Measurements from ENCODE around the gene SUN1.
"Not testable (repeated sequence)": the region's sequence is repeated elsewhere in the genome, so short reads cannot be mapped to it uniquely, and the experiment has no call there.

The SUN1 gene

GRCh38 chr7:798921-799470 is 33.3 kb upstream of the SUN1 start:
- Mint-ChIP-seq H3K4me3 (no peak overlapping the region), H3K4me1 (ENCODE audit: low read depth) (no peaks in the 10 kb centered on the region), H3K36me3 (peaks cover 4% of the 10 kb centered on the region)

DNA sequence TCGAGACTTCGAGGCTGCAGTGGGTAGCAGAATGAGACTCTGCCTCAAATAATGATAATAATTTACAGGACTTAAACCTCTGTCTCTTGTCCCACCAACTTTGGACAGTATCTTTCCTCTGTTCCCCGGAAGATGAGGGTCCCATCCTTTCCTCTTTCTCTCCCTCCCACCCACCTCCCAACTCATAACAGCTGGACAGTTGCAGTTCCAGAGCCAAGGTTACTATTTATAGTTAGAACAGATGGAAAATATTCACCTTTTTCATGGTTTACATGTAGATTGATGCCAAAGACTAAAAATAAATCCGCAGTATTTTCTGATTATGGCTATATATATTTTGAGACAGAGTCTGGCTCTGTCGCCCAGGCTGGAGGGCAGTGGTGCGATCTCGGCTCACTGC is 31.6 kb upstream of the SUN1 start:
- H3K27ac Mint-ChIP-seq: no peak overlapping the region
- no peak overlapping the region for H3K4me3 Mint-ChIP-seq
- no peaks in the 10 kb centered on the region for H3K27me3 Mint-ChIP-seq
- peaks cover 4% of the 10 kb centered on the region for H3K36me3 Mint-ChIP-seq
- H3K4me1 Mint-ChIP-seq (ENCODE audit: low read depth): no peaks in the 10 kb centered on the region
- H3K9me3 Mint-ChIP-seq (ENCODE audit: low read depth): no peaks in the 10 kb centered on the region

More at GRCh38 chr7:798921-799470, 33.3 kb upstream of the SUN1 start:
- H3K9me3 Mint-ChIP-seq (ENCODE audit: low read depth): no peaks in the 10 kb centered on the region
- no peaks in the 10 kb centered on the region for H3K27me3 Mint-ChIP-seq
- no peak overlapping the region for H3K27ac Mint-ChIP-seq

- H3K9me3 Mint-ChIP-seq (ENCODE audit: low read depth); H3K36me3 Mint-ChIP-seq; H3K27ac Mint-ChIP-seq; H3K4me1 Mint-ChIP-seq (ENCODE audit: low read depth); H3K27me3 Mint-ChIP-seq; H3K4me3 Mint-ChIP-seq: not testable (repeated sequence)
Measured at GRCh38 chr7:801351-801750, 30.9 kb upstream of the SUN1 start.

- H3K9me3 Mint-ChIP-seq (ENCODE audit: low read depth): no peaks in the 10 kb centered on the region
- H3K4me1 Mint-ChIP-seq (ENCODE audit: low read depth): no peaks in the 10 kb centered on the region
- H3K27me3 Mint-ChIP-seq: no peaks in the 10 kb centered on the region
- H3K36me3 Mint-ChIP-seq: peaks cover 4% of the 10 kb centered on the region
- no peak overlapping the region for H3K27ac Mint-ChIP-seq
- no peak overlapping the region for H3K4me3 Mint-ChIP-seq
Measured at GRCh38 chr7:801940-802381, 30.3 kb upstream of the SUN1 start.

- Mint-ChIP-seq H3K4me1 (ENCODE audit: low read depth) (no peaks in the 10 kb centered on the region), H3K27ac (no peak overlapping the region), H3K9me3 (ENCODE audit: low read depth) (no peaks in the 10 kb centered on the region), H3K4me3 (no peak overlapping the region), H3K27me3 (no peaks in the 10 kb centered on the region), H3K36me3 (no peaks in the 10 kb centered on the region)
Measured at GRCh38 chr7:802500-803242, 29.6 kb upstream of the SUN1 start.

- no peaks in the 10 kb centered on the region for H3K9me3 Mint-ChIP-seq (ENCODE audit: low read depth)
- H3K27ac Mint-ChIP-seq: no peak overlapping the region
- no peak overlapping the region for H3K4me3 Mint-ChIP-seq
- no peaks in the 10 kb centered on the region for H3K4me1 Mint-ChIP-seq (ENCODE audit: low read depth)
- no peaks in the 10 kb centered on the region for H3K36me3 Mint-ChIP-seq
- no peaks in the 10 kb centered on the region for H3K27me3 Mint-ChIP-seq
Measured at GRCh38 chr7:803243-803635, 29.0 kb upstream of the SUN1 start.

DNA sequence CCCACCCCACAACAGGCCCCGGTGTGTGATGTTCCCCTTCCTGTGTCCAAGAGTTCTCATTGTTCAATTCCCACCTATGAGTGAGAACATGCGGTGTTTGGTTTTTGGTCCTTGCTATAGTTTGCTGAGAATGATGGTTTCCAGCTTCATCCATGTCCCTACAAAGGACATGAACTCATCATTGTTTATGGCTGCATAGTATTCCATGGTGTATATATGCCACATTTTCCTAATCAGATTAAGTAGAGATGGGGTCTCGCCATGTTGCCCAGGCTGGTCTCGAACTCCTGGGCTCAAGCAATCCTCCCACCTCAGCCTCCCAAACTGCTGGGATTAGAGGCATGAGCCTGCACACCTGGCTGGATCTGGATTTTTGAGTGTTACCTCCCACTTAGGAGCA is 28.5 kb upstream of the SUN1 start:
- H3K4me1 Mint-ChIP-seq (ENCODE audit: low read depth); H3K4me3 Mint-ChIP-seq; H3K36me3 Mint-ChIP-seq; H3K27me3 Mint-ChIP-seq; H3K9me3 Mint-ChIP-seq (ENCODE audit: low read depth); H3K27ac Mint-ChIP-seq: not testable (repeated sequence)

DNA sequence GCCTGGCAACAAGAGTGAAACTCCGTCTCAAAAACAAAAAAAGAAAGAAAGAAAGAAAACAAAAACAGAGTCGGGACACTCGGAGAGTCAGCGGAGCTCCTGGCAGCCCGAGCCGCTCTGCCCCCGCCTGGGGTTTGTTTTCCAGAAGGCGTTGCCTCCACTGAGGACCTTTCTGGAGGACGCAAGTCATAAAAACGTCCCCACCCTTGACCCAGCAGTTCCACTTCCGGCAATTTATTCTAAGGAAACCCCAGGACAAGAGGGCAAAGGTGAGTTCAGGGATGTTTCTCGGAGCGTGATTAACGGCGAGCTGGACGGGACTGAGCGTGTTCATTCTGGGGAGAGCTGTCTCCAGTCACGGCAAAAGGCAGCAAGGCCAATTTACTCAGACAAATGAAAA is 27.0 kb upstream of the SUN1 start:
- Mint-ChIP-seq H3K27ac (no peak overlapping the region), H3K27me3 (no peaks in the 10 kb centered on the region), H3K4me3 (no peak overlapping the region), H3K4me1 (ENCODE audit: low read depth) (no peaks in the 10 kb centered on the region), H3K9me3 (ENCODE audit: low read depth) (no peaks in the 10 kb centered on the region), H3K36me3 (no peaks in the 10 kb centered on the region)

DNA sequence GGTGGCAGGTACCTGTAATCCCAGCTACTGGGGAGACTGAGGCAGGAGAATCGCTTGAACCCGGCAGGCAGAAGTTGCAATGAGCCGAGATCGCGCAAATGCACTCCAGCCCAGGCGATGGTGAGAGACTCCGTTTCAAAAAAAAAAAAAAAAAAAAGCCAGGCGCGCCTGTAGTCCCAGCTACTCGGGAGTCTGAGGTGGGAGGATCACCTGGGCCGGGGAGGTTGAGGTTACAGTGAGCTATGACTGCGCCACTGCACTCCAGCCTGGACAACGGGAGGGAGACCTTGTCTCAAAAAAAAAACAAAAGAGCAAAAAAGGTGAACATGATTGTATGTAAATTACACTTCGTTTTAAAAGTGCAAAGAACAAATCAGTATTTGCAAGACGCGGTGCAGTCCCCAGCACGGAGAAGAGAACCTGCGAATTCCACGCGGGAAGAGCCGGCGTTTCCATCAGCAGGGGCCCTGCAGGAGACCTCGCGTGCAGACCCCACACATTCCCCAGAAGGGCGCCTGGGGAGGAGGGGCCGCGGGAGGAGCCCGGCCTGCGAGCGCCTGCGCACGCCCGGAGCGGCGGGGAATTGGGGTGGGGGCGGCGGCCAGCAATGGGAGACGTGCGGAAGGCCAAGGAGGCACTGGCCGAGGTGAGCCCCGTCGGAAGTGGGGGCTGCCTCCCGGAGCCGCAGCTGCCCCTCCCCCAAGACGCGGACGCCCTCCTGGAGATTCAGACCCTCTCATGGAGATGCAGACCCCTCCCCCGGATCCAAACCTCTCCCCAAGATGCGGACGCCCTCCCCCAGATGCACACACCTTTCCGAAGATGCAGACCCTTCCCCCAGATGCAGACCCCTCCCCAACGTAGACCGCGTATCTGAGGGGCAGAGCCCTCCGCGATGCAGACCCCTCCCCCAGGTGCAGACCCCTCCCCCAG is 16.7 kb upstream of the SUN1 start:
- Mint-ChIP-seq H3K4me3 (peak overlapping the region; percentile 82), H3K4me1 (ENCODE audit: low read depth) (peaks cover 54% of the 10 kb centered on the region), H3K9me3 (ENCODE audit: low read depth) (no peaks in the 10 kb centered on the region), H3K36me3 (peaks cover 11% of the 10 kb centered on the region), H3K27ac (no peak overlapping the region), H3K27me3 (no peaks in the 10 kb centered on the region)

GRCh38 chr7:816300-816750 is 16.0 kb upstream of the SUN1 start:
- Mint-ChIP-seq H3K27ac (no peak overlapping the region), H3K27me3 (no peaks in the 10 kb centered on the region), H3K9me3 (ENCODE audit: low read depth) (no peaks in the 10 kb centered on the region), H3K4me1 (ENCODE audit: low read depth) (peaks cover 58% of the 10 kb centered on the region), H3K4me3 (peak overlapping the region; percentile 35), H3K36me3 (peaks cover 15% of the 10 kb centered on the region)

- H3K9me3 Mint-ChIP-seq (ENCODE audit: low read depth): no peaks in the 10 kb centered on the region
- H3K4me1 Mint-ChIP-seq (ENCODE audit: low read depth): peaks cover 59% of the 10 kb centered on the region
- H3K36me3 Mint-ChIP-seq: peaks cover 15% of the 10 kb centered on the region
- peak overlapping the region; percentile 90 for H3K27ac Mint-ChIP-seq
- H3K27me3 Mint-ChIP-seq: no peaks in the 10 kb centered on the region
- H3K4me3 Mint-ChIP-seq: peak overlapping the region; percentile 94
Measured at GRCh38 chr7:816751-817671, 15.3 kb upstream of the SUN1 start.

- no peaks in the 10 kb centered on the region for H3K27me3 Mint-ChIP-seq
- peak overlapping the region; percentile 25 for H3K27ac Mint-ChIP-seq
- H3K4me3 Mint-ChIP-seq: peak overlapping the region; percentile 94
- peaks cover 16% of the 10 kb centered on the region for H3K36me3 Mint-ChIP-seq
- no peaks in the 10 kb centered on the region for H3K9me3 Mint-ChIP-seq (ENCODE audit: low read depth)
- peaks cover 56% of the 10 kb centered on the region for H3K4me1 Mint-ChIP-seq (ENCODE audit: low read depth)
Measured at GRCh38 chr7:818031-818699, 14.1 kb upstream of the SUN1 start.

DNA sequence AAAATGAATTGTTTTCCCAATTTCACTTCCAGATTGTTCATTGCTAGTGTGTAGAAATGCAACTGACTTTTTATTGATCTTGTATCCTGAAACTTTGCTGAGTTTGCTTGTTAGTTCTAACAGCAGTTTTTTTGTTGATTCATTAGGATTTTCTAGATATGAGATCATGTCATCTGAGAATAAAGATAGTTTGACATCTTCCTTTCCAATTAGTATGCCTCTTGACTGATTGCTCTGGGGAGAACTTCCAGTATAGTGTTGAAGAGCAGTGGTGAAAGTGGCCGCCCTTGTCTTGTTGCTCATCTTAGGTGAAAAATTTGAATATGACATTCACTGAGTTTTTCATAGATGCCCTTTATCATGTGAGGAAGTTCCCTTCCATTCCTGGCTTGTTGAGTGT is 11.9 kb upstream of the SUN1 start:
- H3K27ac Mint-ChIP-seq: peak overlapping the region; percentile 62
- peaks cover 59% of the 10 kb centered on the region for H3K4me1 Mint-ChIP-seq (ENCODE audit: low read depth)
- no peaks in the 10 kb centered on the region for H3K9me3 Mint-ChIP-seq (ENCODE audit: low read depth)
- no peaks in the 10 kb centered on the region for H3K27me3 Mint-ChIP-seq
- peak overlapping the region; percentile 15 for H3K4me3 Mint-ChIP-seq
- H3K36me3 Mint-ChIP-seq: peaks cover 22% of the 10 kb centered on the region

GRCh38 chr7:821688-822087 is 10.6 kb upstream of the SUN1 start:
- peaks cover 23% of the 10 kb centered on the region for H3K36me3 Mint-ChIP-seq
- H3K27ac Mint-ChIP-seq: no peak overlapping the region
- H3K4me3 Mint-ChIP-seq: no peak overlapping the region
- no peaks in the 10 kb centered on the region for H3K9me3 Mint-ChIP-seq (ENCODE audit: low read depth)
- H3K4me1 Mint-ChIP-seq (ENCODE audit: low read depth): peaks cover 59% of the 10 kb centered on the region
- no peaks in the 10 kb centered on the region for H3K27me3 Mint-ChIP-seq
